Activated T-helper 17 cell treated with anti-CD3 and anti-CD28 coated beads, Interleukin-2, amount 50 U/mL, for 72 hours (primary cell): ENCODE results near the gene CDK14. TPM values are rescaled to one million over a fixed set of nuclear protein-coding genes. Genes with fewer than 3 reads are reported as not detected.

Source experiments
- ATAC-seq: fragments of 150-1000 bp; cut with Tn5 transposase; replicated peaks from 2 replicates; pipeline ENCODE4 v1.10.0; 2021; ENCODE audit warnings: mild to moderate bottlenecking, moderate library complexity
- H3K27ac Mint-ChIP-seq: one replicate; pipeline ENCODE4 v1.8.0; 2022; ENCODE audit warnings: mixed read lengths
- H3K27me3 Mint-ChIP-seq: one replicate; pipeline ENCODE4 v1.8.0; 2022; ENCODE audit warnings: mixed read lengths
- H3K36me3 Mint-ChIP-seq: one replicate; pipeline ENCODE4 v1.8.0; 2022; ENCODE audit warnings: low read depth, mild to moderate bottlenecking, mixed read lengths
- H3K4me1 Mint-ChIP-seq: one replicate; pipeline ENCODE4 v1.8.0; 2022; ENCODE audit warnings: mixed read lengths
- H3K4me3 Mint-ChIP-seq: one replicate; pipeline ENCODE4 v1.8.0; 2022; ENCODE audit warnings: mild to moderate bottlenecking, mixed read lengths
- H3K9me3 Mint-ChIP-seq: one replicate; pipeline ENCODE4 v1.8.0; 2022; ENCODE audit warnings: mixed read lengths
- total RNA-seq, 2 donors: library from RNA; stranded (reverse); gene quantifications; one replicate each; pipeline ENCODE4 v1.2.3, GENCODE V29; 2022

Gene CDK14
- total RNA-seq, 2 donors from 2014 or later = 0.04 to 1.4 TPM

DNA sequence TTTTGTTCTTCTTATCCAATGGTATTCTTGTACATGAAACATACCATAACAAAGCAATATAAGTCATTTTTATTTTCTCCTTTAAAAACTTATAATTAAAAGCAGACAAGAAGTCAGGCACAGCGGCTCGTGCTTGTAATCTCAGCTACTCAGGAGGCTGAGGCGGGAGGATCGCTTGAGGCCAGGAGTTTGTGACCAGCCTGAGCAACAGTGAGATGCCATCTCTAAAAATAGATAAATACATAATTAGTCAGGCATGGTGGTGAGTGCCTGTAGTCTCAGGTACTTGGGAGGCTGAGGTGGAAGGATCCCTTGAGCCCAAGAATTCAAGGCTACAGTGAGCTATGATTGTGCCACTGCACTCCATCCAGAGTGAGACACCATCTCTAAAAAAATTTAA is 473.0 kb downstream of the CDK14 start:
- Mint-ChIP-seq H3K4me1 (no peaks in the 10 kb centered on the region), H3K36me3 (no peaks in the 10 kb centered on the region), H3K9me3 (no peaks in the 10 kb centered on the region), H3K27me3 (peaks cover 18% of the 10 kb centered on the region), H3K4me3 (no peak overlapping the region), H3K27ac (no peak overlapping the region)
- no peak for ATAC-seq

DNA sequence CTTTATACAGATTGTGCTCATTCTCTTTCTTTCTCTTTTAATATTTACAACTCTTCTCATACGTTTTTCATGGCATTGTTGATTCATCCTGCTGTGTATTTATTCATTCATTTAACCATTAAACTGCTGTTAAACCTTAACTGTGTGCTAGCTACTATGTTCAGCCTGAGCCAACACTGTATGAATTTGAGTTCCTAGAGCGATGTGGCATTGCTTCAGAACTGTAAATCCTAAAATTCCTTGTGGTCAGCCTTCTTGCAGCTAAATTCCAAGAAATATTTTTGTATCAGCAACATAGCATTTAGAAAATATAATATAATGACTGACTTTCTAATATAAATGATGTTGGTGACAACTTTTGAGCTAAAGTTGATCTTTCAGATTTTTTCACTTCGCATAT is 483.4 kb downstream of the CDK14 start:
- Mint-ChIP-seq H3K4me3 (no peak overlapping the region), H3K27me3 (peaks cover 4% of the 10 kb centered on the region), H3K9me3 (no peaks in the 10 kb centered on the region), H3K4me1 (no peaks in the 10 kb centered on the region), H3K36me3 (no peaks in the 10 kb centered on the region), H3K27ac (no peak overlapping the region)
- no peak for ATAC-seq

DNA sequence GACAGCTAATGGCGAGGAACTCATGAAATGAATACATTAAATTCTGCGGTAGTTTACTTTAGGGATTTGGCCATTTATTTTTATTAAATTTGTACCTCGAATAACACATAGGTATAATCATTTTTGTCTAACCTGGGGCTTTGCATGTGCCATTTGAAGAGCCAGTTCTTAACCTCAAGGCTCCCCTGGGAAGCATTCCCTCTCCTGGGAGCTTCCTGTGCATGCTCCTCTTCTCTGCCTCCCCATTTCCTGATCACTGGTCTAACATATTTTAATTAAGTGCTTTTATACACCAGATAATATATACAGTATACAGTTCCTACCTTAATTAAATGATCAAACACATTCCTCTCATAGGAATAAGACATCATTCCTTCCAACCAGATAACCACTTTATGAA is 484.2 kb downstream of the CDK14 start:
- Mint-ChIP-seq H3K4me3 (no peak overlapping the region), H3K27me3 (peaks cover 4% of the 10 kb centered on the region), H3K27ac (no peak overlapping the region), H3K9me3 (no peaks in the 10 kb centered on the region), H3K4me1 (no peaks in the 10 kb centered on the region), H3K36me3 (no peaks in the 10 kb centered on the region)
- no peak for ATAC-seq

DNA sequence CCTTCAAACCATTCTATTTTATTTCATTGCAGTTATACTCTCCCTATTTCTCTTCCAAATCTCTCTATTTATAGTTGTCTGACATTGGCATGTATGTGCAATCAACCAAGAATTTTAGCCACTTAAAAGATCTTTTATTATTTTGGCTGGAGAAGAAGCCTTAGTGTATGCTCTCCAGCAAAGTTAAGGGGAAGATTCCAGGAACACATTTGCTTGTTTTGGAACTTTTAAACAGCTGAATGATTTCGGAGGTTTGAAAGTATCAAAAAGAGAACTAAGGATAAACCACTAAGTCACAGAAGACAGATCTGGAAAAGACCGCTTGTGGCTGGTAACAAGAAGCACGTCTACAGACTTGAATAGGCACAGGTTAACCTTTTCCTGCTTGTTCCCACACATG is 485.9 kb downstream of the CDK14 start:
- H3K9me3 Mint-ChIP-seq = no peaks in the 10 kb centered on the region
- H3K27ac Mint-ChIP-seq = no peak overlapping the region
- H3K4me1 Mint-ChIP-seq = no peaks in the 10 kb centered on the region
- H3K36me3 Mint-ChIP-seq = no peaks in the 10 kb centered on the region
- no peak for ATAC-seq
- H3K4me3 Mint-ChIP-seq = no peak overlapping the region
- H3K27me3 Mint-ChIP-seq = peaks cover 4% of the 10 kb centered on the region

DNA sequence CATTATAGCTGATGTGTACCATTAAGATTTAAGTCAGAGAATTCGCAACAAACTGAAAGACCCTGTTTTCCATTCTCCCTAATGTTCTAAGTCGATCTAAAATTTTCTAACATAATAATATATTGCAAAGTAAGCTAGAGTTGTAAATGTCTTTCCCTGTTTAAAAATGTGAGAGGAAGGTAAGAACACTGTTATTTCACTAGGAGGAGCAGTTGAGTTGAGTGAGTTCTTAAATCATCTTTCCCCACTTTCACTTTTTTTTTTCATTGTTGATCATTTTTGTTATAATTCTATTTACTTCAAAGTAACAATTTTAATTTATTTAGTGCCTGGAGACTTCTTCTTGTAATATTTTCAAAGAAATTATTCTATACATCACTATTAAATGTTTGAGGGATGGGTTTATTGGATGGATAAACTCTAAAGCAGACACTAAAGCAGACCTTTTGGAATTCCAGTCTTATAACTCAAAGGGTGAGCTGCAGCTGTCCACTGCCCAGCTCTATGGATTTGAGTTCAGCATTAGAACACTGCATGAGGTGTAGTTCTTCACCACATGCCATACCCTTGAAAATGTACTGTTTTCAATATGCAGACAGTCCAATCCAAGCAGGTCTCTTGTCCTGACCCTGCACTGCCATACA is 486.9 kb downstream of the CDK14 start:
- Mint-ChIP-seq H3K9me3 (no peaks in the 10 kb centered on the region), H3K27ac (no peak overlapping the region), H3K4me3 (no peak overlapping the region), H3K36me3 (no peaks in the 10 kb centered on the region), H3K27me3 (peaks cover 4% of the 10 kb centered on the region), H3K4me1 (no peaks in the 10 kb centered on the region)
- no peak for ATAC-seq

DNA sequence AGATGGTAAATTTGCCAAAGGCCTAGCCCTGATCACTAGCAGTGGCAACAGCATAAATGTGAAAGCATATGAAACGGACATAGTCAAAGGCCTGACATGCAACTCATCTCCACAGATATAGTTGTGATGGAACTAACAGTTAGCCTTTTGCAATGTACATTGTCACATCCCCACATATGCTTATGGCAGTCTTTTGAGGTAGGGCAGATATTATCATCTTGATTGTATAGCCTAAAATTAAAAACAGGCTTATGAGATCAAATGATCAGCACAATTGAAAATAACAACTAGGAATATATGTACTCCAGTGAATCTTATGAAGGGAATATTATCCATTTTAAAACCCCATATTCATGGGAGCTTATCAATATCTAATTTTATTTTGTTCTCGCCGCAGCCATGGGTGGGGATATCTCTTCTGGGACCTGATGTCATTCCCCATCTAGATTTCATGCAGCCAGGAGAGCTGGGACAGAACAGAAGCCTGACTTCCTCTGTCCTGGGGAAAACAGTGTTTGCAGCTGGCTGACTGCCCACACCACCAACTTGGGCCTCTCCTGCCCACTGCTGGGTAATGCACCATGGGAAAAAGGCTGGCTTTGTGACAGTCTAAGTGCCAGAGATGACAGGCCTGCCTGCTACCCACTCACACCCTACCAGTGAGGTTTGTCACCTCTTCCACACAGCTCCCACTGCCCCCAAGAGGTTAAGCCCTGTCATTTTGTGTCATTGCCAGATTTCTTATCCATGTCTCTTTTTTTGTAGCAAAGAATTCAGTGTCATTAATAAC is 487.9 kb downstream of the CDK14 start:
- H3K36me3 Mint-ChIP-seq = no peaks in the 10 kb centered on the region
- no peak for ATAC-seq

DNA sequence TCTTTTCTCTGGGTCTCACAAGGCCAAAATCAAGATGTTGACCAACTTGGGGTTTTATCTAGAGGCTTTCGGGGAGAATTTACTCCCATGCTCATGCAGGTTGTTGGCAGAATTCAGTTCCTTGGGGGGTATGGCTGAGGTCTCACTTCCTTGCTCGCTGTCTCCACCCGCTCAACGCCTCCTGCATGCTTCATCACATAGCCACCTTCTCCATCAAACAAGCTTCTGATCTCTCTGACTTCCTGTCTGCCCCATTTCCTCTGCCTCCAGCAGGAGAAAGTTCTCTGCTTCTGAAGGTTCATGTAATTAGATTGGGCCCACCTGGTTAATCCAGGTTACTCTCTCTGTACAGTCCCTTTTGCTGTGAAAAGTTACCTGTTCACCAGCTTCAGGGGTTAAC is 489.1 kb downstream of the CDK14 start:
- no peak overlapping the region for H3K27ac Mint-ChIP-seq
- H3K27me3 Mint-ChIP-seq = no peaks in the 10 kb centered on the region
- H3K4me3 Mint-ChIP-seq = no peak overlapping the region
- H3K9me3 Mint-ChIP-seq = no peaks in the 10 kb centered on the region
- no peaks in the 10 kb centered on the region for H3K4me1 Mint-ChIP-seq
- no peak for ATAC-seq
- H3K36me3 Mint-ChIP-seq = no peaks in the 10 kb centered on the region

More for the DNA sequence above, 487.9 kb downstream of the CDK14 start:
- Mint-ChIP-seq H3K4me3 (no peak overlapping the region), H3K9me3 (no peaks in the 10 kb centered on the region), H3K4me1 (no peaks in the 10 kb centered on the region), H3K27me3 (peaks cover 4% of the 10 kb centered on the region), H3K27ac (no peak overlapping the region)

DNA sequence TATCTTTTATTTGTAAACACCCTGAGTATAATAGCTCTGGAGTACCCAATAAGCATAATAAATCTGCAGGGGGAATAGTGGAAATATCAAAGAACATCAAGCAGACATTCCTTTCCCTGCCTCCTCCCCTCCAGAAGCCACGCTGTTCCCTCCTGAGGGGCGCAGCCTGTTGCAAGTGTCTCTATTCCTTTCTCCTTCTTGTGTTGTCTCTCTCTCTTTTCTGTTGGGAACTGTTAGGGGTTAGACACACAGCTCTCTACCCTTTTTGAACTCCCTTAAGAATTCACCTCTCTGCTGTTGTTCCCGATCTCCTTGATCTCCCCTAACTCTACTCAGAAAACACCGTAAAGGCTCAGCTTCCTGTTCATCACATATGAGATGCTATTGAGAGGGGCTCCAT is 490.1 kb downstream of the CDK14 start:
- H3K27me3 Mint-ChIP-seq = no peaks in the 10 kb centered on the region
- no peaks in the 10 kb centered on the region for H3K36me3 Mint-ChIP-seq
- no peaks in the 10 kb centered on the region for H3K4me1 Mint-ChIP-seq
- no peak overlapping the region for H3K27ac Mint-ChIP-seq
- no peak for ATAC-seq
- H3K9me3 Mint-ChIP-seq = no peaks in the 10 kb centered on the region
- no peak overlapping the region for H3K4me3 Mint-ChIP-seq

DNA sequence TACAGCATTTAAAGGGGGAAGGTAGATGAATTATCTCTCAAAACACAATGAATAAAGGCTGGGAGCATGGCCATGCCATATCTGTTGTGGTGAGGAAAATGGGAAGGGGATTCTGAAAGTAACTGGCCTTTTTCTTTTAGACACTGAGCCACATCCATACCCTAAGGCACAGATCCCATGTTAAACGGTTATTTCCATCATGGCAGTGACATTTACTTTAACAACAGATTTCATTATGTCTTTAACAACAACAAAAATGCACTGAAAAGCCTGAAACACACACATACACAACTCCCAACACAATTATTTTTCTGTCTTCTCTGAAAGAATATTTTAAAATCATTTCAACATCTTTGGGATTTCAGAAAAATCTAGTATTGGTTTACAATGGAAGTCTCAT is 492.0 kb downstream of the CDK14 start:
- H3K9me3 Mint-ChIP-seq = no peaks in the 10 kb centered on the region
- no peaks in the 10 kb centered on the region for H3K27me3 Mint-ChIP-seq
- no peak overlapping the region for H3K4me3 Mint-ChIP-seq
- no peaks in the 10 kb centered on the region for H3K4me1 Mint-ChIP-seq
- ATAC-seq = no peak
- no peaks in the 10 kb centered on the region for H3K36me3 Mint-ChIP-seq
- H3K27ac Mint-ChIP-seq = no peak overlapping the region

DNA sequence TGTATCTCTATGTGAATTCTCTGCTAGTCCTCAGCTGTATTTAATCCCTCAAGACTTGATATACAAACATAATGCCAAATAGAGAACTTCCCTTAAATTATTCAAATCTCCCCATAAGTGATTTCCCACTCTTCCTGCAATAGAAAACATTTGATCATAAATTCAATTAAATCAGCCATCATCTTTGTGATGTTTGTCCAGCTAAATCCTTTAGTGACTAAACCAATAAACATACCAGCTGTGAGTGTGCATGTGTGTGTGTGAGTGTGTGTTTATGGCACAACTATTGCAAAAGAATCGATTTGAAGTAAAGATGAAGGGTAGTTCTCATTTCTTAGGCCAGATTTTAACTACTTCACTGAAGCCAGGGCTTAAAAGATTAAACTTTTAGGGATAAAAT is 492.6 kb downstream of the CDK14 start:
- H3K27me3 Mint-ChIP-seq = no peaks in the 10 kb centered on the region
- no peak overlapping the region for H3K27ac Mint-ChIP-seq
- H3K36me3 Mint-ChIP-seq = no peaks in the 10 kb centered on the region
- ATAC-seq = no peak
- no peak overlapping the region for H3K4me3 Mint-ChIP-seq
- H3K9me3 Mint-ChIP-seq = no peaks in the 10 kb centered on the region
- H3K4me1 Mint-ChIP-seq = no peaks in the 10 kb centered on the region

DNA sequence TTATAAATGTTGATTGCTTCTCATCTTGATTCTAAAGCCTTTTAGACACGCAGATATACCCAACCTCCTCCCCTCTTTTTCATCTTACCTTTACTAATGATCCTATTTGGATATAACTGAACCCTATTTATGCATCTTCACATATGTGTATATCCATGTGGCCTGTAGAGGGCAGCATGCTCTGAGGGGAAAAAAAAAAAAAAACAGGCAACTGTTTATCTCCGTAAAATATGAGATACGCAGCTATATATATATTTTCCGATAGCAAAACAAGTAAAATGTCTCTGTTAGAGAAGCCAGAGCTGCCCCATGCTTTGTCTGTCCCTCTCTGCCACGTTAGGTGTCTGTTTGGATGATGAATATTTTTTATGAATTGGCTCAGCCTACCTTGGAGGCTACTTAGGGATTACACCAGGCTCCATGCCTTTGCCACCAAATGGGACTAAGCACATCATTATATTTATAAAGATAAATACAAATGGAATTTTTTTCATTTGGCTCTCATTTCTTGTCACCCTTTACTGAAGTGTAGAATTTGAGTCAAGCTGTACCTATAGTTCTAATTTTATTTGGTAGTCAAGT is 493.4 kb downstream of the CDK14 start:
- Mint-ChIP-seq H3K4me3 (no peak overlapping the region), H3K9me3 (no peaks in the 10 kb centered on the region), H3K27me3 (no peaks in the 10 kb centered on the region), H3K36me3 (no peaks in the 10 kb centered on the region), H3K4me1 (no peaks in the 10 kb centered on the region), H3K27ac (no peak overlapping the region)
- ATAC-seq = peak; percentile 47

DNA sequence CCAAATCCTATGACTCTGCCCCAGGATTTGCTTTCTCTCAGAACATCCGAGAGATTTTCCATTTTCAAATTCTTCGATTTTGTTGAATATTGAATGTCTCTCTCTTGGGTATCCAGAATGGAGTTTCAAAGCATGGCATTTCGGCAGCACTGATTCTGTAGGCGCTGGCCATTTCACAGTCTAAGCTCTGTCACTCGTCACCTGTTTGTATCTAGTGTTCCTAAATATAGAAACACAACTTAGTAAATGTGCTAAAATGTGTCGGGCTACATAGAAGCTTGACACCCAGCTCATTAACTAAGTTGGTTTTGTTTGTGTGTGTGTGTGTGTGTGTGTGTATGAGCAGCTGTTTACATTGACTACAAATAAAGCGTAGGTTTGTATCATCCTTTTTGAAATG is 494.6 kb downstream of the CDK14 start:
- Mint-ChIP-seq H3K36me3 (no peaks in the 10 kb centered on the region), H3K27ac (no peak overlapping the region), H3K4me3 (no peak overlapping the region), H3K4me1 (no peaks in the 10 kb centered on the region), H3K9me3 (no peaks in the 10 kb centered on the region), H3K27me3 (no peaks in the 10 kb centered on the region)
- no peak for ATAC-seq

DNA sequence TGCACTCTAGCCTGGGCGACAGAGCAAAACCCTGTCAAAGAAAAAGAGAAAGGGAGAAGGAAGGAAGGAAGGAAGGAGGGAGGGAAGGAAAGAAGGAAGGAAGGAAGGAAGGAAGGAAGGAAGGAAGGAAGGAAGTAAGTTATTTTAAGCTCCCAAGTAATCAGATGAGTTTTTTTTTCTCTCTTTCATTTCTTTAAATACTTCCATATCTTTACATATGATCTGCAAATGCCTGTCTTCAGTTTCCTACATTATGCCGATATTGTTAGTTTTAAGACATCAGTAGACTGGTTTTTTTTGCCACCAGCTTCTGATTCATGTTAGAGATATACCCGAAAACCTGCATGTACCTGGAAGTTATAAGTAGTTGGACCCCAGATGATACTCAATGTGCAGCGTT is 495.5 kb downstream of the CDK14 start:
- ATAC-seq = no peak
- Mint-ChIP-seq H3K4me3 (no peak overlapping the region), H3K27ac (no peak overlapping the region), H3K27me3 (no peaks in the 10 kb centered on the region), H3K4me1 (no peaks in the 10 kb centered on the region), H3K9me3 (no peaks in the 10 kb centered on the region), H3K36me3 (no peaks in the 10 kb centered on the region)

DNA sequence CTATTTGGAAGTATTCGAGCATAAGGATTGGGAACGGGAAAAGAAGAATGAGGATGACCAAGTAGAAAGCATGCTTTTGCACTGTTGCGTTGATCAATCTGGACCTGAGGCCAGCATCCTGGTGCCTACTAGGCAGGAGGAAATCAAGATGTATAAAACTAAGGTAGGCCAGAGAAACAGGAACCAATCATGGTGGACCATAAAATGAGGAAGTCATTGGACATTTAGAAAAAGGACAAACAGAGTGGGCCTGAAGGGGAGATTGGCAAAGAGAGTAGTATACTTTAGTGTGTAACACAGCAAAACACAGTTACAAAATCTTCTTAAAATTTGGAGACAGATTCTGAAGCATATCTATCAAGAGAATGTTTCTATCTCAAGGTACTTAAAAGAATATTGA is 497.1 kb downstream of the CDK14 start:
- H3K4me1 Mint-ChIP-seq = no peaks in the 10 kb centered on the region
- no peaks in the 10 kb centered on the region for H3K9me3 Mint-ChIP-seq
- no peak overlapping the region for H3K4me3 Mint-ChIP-seq
- H3K36me3 Mint-ChIP-seq = no peaks in the 10 kb centered on the region
- H3K27me3 Mint-ChIP-seq = no peaks in the 10 kb centered on the region
- no peak overlapping the region for H3K27ac Mint-ChIP-seq
- no peak for ATAC-seq

DNA sequence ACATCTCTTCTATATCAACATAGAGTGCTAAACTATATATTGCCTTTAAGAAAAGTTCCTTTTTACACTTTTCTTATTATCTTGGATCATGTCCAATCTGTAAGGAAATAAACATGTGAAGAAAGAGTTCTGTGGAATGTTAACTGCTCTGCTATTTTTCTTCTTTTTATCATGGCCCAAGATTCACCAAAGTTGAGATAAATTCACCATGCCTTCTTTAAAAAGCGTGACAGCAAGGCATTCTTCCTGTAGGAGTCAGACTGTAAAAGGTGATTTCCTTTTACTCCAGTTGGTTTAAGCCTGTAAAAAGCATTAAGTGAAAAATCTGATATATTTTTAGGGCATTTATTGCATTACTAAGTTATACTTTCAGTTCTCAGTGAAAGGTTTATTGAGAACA is 502.4 kb downstream of the CDK14 start:
- no peak overlapping the region for H3K4me3 Mint-ChIP-seq
- no peaks in the 10 kb centered on the region for H3K9me3 Mint-ChIP-seq
- H3K27me3 Mint-ChIP-seq = no peaks in the 10 kb centered on the region
- no peaks in the 10 kb centered on the region for H3K4me1 Mint-ChIP-seq
- ATAC-seq = no peak
- H3K27ac Mint-ChIP-seq = no peak overlapping the region
- H3K36me3 Mint-ChIP-seq = no peaks in the 10 kb centered on the region
